ENCODE results near the gene SHANK3. TPM values are rescaled to one million over a fixed set of nuclear protein-coding genes. Genes with fewer than 3 reads are reported as not detected.

SHANK3 gene
- total RNA-seq, 1 donor from 2014 or later, result 10.6 TPM

- Mint-ChIP-seq H3K27ac (ENCODE audit: unreplicated experiment) (no peak overlapping the region), H3K4me1 (ENCODE audit: low read depth, unreplicated experiment) (peaks cover 3% of the 10 kb centered on the region), H3K27me3 (ENCODE audit: low read depth, unreplicated experiment) (peaks cover 18% of the 10 kb centered on the region), H3K4me3 (ENCODE audit: unreplicated experiment) (peak overlapping the region; percentile 54), H3K9me3 (ENCODE audit: unreplicated experiment) (peaks cover 7% of the 10 kb centered on the region), H3K36me3 (ENCODE audit: low read depth, unreplicated experiment) (peaks cover 5% of the 10 kb centered on the region)
- FAIRE-seq (no peak), DNase-seq (ENCODE audit: low read depth) (no peak)
- H3K4me2 ChIP-seq (ENCODE audit: low read length), result peak overlapping the region; percentile 41
- H3K9ac ChIP-seq (ENCODE audit: low read length), result no peak overlapping the region
- no peak overlapping the region for H2AFZ ChIP-seq (ENCODE audit: low read depth, low read length)
- TF ChIP-seq CTCF (IDR thresholded peaks at IDR 0.05; ENCODE audit: insufficient read depth, low read depth, low read length) (no peak), EZH2 (IDR thresholded peaks at IDR 0.05; ENCODE audit: insufficient read depth, low read length) (peak; percentile 94)
- H3K4me1 ChIP-seq (ENCODE audit: insufficient read depth, low read length), result peaks cover 2% of the 10 kb centered on the region
- no peaks in the 10 kb centered on the region for H3K79me2 ChIP-seq (ENCODE audit: insufficient read depth, low read length)
- no peaks in the 10 kb centered on the region for H3K36me3 ChIP-seq (ENCODE audit: insufficient read depth, low read length)
- peaks cover 4% of the 10 kb centered on the region for H3K9me3 ChIP-seq (ENCODE audit: insufficient read depth, low read depth, low read length)
- H3K4me3 ChIP-seq (ENCODE audit: insufficient read depth, low read depth, low read length), result no peak overlapping the region
- no peaks in the 10 kb centered on the region for H4K20me1 ChIP-seq (ENCODE audit: insufficient read depth, low read length)
- no peak overlapping the region for H3K27ac ChIP-seq (ENCODE audit: low read depth, low read length)
- H3K27me3 ChIP-seq (ENCODE audit: insufficient read depth, low read length), result peaks cover 16% of the 10 kb centered on the region
Measured at GRCh38 chr22:50673231-50674129, 857 bp downstream of the SHANK3 start.

DNA sequence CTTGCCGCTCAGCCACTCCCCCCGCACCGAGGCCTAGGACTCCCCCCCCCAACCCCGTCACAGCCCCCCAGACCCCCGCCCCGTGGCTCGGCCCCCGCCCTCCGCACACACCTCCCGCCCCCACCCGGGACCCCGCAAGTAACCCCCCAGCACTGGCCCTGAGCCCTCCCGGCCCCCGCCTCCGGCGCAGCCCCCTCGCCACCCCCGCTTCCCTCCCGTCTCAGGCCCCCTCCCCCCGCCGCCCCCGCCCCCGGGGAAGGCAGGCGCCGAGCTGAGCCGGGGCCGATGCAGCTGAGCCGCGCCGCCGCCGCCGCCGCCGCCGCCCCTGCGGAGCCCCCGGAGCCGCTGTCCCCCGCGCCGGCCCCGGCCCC, 1.5 kb downstream of the SHANK3 start:
- Histone ChIP-seq H2AFZ (ENCODE audit: low read depth, low read length) (no peak overlapping the region), H3K9me3 (ENCODE audit: insufficient read depth, low read depth, low read length) (peaks cover 4% of the 10 kb centered on the region), H3K4me1 (ENCODE audit: insufficient read depth, low read length) (peaks cover 2% of the 10 kb centered on the region), H3K36me3 (ENCODE audit: insufficient read depth, low read length) (no peaks in the 10 kb centered on the region), H3K27me3 (ENCODE audit: insufficient read depth, low read length) (peaks cover 16% of the 10 kb centered on the region), H3K9ac (ENCODE audit: low read length) (no peak overlapping the region), H3K4me3 (ENCODE audit: insufficient read depth, low read depth, low read length) (no peak overlapping the region), H3K27ac (ENCODE audit: low read depth, low read length) (no peak overlapping the region), H4K20me1 (ENCODE audit: insufficient read depth, low read length) (no peaks in the 10 kb centered on the region), H3K4me2 (ENCODE audit: low read length) (peak overlapping the region; percentile 41), H3K79me2 (ENCODE audit: insufficient read depth, low read length) (no peaks in the 10 kb centered on the region)
- TF ChIP-seq CTCF (IDR thresholded peaks at IDR 0.05; ENCODE audit: insufficient read depth, low read depth, low read length) (no peak), EZH2 (IDR thresholded peaks at IDR 0.05; ENCODE audit: insufficient read depth, low read length) (no peak)
- Mint-ChIP-seq H3K36me3 (ENCODE audit: low read depth, unreplicated experiment) (peaks cover 5% of the 10 kb centered on the region), H3K27ac (ENCODE audit: unreplicated experiment) (no peak overlapping the region), H3K9me3 (ENCODE audit: unreplicated experiment) (peaks cover 7% of the 10 kb centered on the region), H3K4me3 (ENCODE audit: unreplicated experiment) (no peak overlapping the region), H3K4me1 (ENCODE audit: low read depth, unreplicated experiment) (peaks cover 3% of the 10 kb centered on the region), H3K27me3 (ENCODE audit: low read depth, unreplicated experiment) (peaks cover 18% of the 10 kb centered on the region)
- DNase-seq (ENCODE audit: low read depth), result no peak
- FAIRE-seq, result no peak
